NCI-H128 (cell line): ENCODE data around the gene SDK2.

Experiments
- DNase-seq: peaks from one replicate; lab custom pipeline; 2025; ENCODE audit not compliant: unreplicated experiment; lab: John Stamatoyannopoulos, UW

SDK2 gene, protein sequence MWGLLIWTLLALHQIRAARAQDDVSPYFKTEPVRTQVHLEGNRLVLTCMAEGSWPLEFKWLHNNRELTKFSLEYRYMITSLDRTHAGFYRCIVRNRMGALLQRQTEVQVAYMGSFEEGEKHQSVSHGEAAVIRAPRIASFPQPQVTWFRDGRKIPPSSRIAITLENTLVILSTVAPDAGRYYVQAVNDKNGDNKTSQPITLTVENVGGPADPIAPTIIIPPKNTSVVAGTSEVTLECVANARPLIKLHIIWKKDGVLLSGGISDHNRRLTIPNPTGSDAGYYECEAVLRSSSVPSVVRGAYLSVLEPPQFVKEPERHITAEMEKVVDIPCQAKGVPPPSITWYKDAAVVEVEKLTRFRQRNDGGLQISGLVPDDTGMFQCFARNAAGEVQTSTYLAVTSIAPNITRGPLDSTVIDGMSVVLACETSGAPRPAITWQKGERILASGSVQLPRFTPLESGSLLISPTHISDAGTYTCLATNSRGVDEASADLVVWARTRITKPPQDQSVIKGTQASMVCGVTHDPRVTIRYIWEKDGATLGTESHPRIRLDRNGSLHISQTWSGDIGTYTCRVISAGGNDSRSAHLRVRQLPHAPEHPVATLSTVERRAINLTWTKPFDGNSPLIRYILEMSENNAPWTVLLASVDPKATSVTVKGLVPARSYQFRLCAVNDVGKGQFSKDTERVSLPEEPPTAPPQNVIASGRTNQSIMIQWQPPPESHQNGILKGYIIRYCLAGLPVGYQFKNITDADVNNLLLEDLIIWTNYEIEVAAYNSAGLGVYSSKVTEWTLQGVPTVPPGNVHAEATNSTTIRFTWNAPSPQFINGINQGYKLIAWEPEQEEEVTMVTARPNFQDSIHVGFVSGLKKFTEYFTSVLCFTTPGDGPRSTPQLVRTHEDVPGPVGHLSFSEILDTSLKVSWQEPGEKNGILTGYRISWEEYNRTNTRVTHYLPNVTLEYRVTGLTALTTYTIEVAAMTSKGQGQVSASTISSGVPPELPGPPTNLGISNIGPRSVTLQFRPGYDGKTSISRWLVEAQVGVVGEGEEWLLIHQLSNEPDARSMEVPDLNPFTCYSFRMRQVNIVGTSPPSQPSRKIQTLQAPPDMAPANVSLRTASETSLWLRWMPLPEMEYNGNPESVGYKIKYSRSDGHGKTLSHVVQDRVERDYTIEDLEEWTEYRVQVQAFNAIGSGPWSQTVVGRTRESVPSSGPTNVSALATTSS (N-terminal part only)

GRCh38 chr17:73644145-73645049 lies at the start of gene SDK2:
Gene SDK2 (minus strand): TSS chr17:73644445. CDS start chr17:73644088, 357 bp downstream.
- no peak for DNase-seq

GRCh38 chr17:73693071-73693470 lies 48.8 kb upstream of the SDK2 start:
- DNase-seq, result no peak

- DNase-seq, result no peak
Observed at GRCh38 chr17:73691321-73691766, 47.1 kb upstream of the SDK2 start.

DNA sequence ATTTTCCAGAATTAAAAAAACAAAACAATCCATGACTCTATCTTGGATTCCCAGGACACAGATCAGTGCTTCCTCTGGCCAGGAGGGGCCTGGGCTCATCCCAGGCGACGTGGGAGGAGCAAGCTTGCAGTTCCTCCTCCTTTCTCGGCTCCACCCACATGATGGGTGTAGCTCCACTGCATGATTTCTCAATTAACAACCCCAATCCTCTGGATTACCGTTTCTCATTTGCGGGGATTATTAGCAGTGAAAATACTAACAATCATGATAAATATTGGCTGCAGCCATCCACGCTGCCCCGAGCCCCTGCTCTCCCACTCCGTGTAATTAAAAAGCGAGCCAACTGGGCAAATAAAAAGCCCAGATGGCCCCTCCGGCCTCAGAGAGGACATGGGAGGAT lies 46.4 kb upstream of the SDK2 start:
- DNase-seq, result no peak

DNA sequence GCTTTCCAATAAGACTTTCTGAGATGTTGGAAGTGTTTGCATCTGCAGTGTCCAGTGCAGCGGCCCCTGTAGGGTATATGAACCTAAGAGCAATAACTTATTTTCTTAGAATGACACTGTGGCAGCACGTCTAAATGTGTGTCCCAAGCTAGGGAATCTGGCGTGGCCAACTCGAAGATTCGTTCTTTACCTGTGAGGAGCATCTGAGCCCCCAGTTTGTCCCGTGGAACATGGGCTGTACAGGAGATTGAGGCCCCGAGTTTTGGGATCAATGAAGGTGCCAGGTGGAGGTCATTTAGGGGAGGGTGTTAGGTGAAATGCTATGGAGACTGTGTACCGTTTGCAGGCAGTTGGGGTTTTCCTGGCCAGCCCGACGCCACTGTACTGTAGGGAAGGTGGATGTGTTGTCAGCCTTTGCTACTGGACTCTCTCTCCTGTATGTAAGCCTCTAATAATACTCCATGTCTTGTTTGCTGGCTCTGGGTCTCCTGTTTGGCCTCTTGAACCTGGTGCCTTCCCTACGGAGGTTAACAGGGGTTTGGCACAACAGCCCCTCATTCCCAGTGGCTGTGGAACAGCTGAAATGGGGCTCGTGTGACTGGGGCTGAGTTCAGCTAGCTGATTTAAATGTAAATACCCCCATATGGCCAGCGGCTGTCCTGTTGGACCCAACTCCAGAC lies 45.5 kb upstream of the SDK2 start:
- DNase-seq, result no peak

- DNase-seq, result no peak
Observed at GRCh38 chr17:73686961-73687360, 42.7 kb upstream of the SDK2 start.

- no peak for DNase-seq
Observed at GRCh38 chr17:73686126-73686525, 41.9 kb upstream of the SDK2 start.

- no peak for DNase-seq
Observed at GRCh38 chr17:73684183-73684582, 39.9 kb upstream of the SDK2 start.

DNA sequence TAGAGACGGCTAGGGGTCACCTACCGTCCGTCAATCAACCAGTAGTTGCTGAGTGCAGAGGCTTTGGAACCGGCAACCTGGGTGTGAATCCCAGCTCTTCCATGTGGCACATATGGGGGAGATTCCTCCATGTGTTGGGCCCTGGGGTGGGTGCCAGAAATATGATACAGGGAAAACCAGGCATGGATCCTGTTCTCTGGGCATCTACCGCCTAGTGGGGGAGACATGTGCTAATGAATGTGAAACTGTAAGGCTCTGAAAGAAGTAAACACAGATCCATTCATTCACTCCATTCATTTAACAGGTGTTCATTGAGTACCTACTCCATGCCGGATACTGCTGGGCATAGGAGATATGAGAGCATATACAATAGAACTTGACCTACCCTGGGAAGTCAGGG lies 39.5 kb upstream of the SDK2 start:
- DNase-seq, result no peak

- no peak for DNase-seq
Observed at GRCh38 chr17:73681946-73682345, 37.7 kb upstream of the SDK2 start.

- DNase-seq, result no peak
Observed at GRCh38 chr17:73679476-73679875, 35.2 kb upstream of the SDK2 start.

DNA sequence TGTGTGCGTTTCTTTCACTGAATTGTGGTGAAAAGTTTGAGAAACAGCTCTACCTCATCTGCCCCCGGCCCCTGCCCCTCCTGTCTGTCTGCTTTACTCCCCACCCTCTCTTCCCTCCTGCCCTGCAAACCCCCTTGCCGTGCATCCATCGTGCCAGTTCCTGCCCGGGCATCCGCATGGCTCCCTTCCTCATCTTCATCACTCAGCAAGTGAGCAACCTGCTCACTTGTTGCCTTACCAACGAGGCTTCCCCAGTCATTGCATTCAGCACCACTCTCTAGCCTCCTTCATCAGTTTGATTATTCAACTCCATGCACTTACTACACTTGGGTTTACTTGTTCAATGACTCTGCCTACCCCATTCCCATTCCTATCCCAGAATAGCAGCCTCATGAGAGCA lies 34.8 kb upstream of the SDK2 start:
- no peak for DNase-seq

DNA sequence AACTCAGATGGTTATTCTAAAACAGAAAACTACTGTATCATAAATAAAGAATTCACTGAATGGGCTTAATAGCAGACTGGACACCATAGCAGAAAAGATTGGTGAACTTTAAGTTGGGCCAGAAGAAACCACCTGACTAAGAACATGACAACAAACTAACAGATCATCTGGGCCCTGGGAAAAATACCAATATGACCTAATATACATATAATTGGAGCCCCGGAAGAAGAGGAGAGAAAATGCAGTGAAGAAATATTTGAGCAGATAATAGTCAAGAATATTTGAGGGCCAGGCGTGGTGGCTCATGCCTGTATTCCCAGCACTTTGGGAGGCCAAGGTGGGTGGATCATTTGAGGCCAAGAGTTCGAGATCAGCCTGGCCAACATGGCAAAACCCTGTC lies 25.5 kb upstream of the SDK2 start:
- no peak for DNase-seq

DNA sequence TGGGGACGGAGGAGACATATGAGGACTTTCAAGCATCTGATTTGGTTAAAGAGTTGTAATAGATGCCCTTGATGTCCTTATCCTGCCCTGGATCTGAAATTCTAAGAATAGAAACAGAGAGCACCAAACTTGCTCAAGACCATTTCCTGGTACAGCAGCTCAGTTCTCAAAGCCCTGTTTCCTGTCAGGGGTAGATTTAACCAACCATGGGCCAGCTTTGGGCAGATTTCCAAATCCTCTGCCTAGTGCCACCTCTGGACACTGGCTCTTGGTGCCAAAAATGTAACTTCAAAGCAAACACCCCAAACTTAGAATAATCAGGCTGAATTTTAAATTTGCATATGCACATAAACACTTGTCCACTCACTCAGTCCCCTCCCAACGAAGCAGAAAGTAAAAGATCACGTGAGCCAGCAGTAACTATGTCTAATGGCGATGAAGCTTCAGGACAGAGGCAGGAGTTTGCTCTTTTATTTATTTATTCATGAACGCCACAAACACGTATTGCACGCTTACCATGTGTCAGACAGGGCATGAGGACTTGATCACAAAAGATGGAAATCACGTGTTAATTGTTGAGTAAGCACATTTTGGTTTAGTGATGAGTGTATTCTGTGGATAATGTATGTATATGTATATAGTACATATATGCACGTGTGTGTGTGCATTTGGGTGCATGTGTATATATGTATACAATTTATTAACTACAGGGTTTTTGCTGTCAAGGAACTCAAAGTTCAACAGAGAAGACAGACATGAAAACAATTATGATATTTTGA lies 23.1 kb upstream of the SDK2 start:
- no peak for DNase-seq

DNA sequence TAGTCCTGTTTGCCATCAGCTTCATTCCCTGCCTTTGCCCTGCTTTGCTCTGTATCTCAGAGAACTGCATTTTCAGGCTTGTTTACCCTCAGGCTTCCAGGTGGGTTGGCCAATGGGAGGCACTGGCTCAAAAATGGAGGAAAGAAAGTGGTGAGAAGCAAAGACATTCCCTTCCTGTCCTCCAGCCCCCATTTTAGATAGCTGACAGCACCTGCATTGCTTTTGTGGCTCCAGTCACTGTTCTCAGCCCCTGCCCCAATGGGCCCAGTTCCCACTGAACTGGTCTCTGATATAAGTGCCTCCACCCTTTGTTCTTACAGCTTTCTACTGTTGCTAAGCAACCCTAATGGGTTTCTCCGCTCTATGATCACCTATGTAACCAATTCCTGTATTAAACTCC lies 19.4 kb upstream of the SDK2 start:
- DNase-seq, result no peak

DNA sequence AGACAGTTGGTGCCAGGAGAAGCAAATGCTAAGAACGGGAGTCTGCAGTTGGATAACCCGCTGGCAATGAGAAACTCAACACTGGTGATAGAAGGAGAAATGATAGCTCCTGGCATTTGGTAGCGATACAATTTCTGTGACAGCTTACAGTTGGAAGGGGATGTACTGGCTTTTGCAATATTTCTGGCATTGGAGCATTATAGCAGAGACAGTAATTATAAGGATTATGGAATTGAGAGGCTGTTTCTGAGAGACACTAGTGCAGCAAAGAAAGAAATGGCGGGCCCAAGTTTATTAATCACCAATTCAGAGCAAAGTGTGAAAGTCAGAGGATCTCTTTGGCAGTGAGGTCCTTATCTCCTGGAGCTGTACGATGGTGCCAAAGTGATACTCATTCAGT lies 16.1 kb upstream of the SDK2 start:
- no peak for DNase-seq

- no peak for DNase-seq
Observed at GRCh38 chr17:73658821-73659515, 14.7 kb upstream of the SDK2 start.

DNA sequence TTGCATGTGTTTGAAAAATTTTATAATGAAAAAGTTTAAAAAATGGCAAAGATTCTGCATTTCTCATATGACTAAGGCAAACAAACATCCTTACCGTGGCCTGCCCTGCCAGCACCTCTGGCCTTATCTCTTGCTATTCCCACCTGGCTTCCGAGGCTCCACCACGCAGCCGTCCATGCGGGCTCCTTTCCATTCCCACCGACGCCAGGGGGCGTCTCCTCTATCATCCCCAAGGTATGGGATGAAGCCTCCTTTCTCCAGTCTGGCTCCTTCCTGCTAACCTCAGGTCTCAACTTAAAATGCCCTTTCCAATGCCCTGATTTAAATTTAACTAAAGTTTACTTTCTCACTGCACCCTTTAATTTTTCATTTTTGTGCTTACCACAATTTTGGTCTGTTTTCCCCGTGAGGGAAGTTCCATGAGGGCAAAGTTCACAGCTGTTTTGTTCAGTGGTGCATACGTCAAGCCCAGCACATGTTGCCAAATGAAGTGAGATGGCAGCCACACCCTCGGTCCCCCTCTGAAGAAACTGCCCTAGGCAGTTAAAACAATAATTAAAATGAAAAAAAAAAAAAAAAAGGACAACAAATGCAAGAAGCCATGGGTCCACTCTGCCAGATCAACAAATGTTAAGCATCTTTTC lies 13.3 kb upstream of the SDK2 start:
- no peak for DNase-seq
